ENCODE data around the gene ENTPD6.
A peak's percentile ranks its signal among the peaks of the same experiment; 100 is the strongest.

ENTPD6 gene

DNA sequence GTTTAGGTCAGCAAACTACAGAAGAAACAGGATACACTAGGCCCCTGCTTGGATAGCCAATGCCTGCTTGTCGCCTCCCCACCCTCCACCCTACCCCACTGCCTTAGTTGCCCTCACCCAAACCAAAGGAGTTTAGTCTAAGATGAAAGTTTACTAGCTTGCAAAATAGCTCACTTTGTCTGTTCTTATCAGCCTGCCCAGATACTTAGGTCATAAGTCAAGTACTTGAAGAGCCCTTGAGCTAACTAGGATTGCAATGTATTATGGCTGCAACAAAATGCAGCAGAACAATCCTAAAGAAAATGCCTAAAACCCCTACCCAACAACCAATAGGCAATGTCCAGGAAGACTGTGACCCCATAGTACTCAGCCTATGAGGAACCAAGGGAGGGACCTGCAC, 7.3 kb upstream of the ENTPD6 start:
- DNase-seq (ENCODE audit: low spot score), result no peak

DNA sequence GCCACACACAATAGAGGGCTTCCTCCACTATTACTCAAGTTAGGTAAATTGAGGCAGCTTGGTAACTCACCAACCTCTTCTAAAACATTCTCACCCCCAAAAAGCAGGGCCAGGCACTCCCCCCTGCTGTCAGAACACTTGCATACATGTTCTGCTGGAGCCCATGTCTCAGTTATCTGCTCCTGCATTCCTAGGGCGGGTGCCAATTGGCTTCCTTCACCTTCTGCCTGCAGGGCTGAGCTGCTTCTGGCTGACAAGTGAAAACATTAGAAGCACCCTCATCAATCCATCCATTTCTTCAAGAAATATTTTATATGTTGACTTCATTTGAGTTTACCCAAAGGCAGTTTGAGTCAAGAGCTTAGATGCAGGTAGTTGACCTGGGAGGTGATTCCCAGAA, 4.5 kb upstream of the ENTPD6 start:
- DNase-seq (ENCODE audit: low spot score), result no peak

DNA sequence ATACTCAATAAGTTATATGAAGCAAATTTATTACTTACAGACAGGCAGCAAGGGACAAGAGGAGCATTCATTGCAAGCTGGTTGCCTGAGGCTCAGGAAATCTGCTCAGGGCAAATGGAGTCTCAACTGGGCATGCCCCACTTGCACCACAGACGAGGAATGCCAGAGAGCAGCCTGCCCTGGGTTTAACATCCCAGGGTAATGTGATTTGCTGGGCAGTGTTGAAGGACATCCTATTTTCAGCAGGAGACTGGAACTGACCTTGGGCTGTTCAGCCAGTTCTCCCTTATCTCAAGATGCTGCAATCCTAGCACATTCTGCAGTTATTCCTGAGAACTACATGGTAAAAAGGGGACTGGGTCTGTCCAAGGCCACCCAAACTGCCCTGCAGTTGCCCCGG, 3.8 kb upstream of the ENTPD6 start:
- DNase-seq (ENCODE audit: low spot score), result no peak

DNA sequence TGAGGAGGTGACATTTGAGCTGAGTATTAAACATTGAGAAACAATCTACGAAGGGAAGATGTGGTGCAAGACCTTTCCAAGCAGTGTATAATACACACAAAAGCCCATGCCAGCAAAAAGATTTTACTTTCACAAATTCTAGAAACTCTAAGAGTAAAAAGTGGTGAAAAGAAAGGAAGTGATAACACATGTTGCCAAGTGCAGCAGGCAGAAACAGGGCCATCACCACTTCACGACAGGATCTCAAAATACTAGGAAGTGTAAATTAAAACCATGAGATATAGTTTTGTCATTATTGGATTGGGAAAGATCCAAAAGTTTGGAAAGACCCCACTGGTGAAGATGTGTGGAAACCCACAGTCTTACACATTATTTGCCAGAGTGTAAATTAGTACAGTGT, 1.7 kb upstream of the ENTPD6 start:
- no peak for DNase-seq (ENCODE audit: low spot score)

DNA sequence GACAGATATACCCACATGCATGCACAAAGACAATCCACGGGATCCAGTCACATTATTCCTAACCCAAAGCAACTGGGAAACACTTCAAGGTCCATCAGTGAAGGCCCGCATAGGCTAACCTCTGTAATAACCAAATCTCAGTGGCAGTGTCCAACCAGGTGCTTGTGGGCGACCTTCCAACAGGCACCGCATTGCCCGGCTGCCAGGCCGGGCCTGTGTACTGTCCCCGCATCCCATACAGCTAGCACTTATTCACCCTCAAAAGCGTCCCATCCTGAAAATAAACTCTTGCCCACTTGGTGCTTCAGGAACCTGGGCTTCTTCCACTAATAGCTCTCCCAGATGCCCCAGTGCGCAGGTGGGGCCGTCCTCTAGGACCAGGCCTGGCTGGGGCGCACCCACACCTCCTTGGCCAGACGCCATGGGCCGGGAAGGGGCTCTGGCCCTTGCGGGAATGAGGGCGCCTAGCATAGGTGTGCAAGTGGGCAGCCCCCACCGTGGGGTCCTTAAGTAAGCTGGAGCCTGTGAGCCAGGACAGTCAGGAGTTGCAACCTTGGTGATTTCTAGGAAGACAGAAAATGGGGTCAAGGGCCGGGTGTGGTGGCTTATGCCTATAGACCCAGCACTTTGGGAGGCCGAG, 1.1 kb upstream of the ENTPD6 start:
- no peak for DNase-seq (ENCODE audit: low spot score)

DNA sequence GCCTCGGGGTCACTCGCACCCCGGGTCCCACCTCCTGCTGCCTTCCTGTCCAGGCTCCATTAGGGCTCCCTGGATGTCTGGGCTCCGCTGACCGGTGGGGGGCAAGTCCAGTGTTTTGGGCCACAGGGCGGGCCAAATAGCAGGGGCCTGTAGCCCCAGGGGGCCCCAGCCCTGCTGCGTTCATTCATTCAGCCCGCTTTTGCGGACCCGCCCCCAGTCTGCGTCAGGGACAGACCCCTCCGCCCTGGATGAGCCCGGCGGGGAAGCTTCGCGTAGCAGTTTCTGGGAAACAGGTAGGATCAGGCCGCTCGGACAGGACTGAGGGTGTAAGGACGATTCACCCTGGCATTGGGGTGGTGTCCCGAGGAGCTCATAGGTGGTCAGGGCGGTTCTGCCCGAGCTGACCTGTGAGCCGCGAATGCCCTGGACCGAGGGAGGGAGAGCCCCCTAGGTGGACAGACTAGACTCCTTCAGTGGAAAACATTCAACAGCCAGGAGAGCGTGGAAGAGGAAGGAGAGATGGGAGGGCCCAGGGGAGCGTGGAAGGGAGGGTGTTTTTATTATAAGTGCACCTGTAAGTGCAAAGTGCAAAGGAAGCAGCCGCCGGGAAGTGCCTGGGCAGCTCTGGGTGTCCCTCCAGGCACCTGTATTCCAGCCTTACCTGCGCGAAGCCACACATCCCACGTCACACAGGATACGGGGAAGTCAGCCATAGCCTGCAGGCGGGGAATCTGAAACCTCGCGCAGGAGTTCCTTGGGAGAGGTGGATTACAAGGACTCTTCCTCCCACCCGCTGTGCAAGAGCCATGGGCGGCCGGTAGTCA, 662 bp downstream of the ENTPD6 start:
- peak; percentile 55 for DNase-seq (ENCODE audit: low spot score)

DNA sequence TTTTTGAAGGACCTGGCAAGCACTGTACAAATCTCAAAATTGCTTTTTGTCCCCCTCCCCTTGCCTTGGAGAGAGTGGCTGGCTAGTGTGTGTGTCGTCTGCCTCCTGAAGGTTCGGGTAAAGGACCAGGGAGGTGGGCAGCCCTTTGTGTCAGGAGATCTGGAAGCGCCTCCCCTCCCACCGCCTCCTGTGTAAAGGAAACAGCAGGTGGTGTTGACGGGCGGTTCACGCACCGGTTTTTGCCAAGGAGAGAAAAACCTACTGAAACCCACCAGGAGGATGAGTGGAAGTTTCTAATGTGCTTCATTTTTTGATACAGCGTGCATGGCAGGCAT, 1.2 kb downstream of the ENTPD6 start:
- no peak for DNase-seq (ENCODE audit: low spot score)

DNA sequence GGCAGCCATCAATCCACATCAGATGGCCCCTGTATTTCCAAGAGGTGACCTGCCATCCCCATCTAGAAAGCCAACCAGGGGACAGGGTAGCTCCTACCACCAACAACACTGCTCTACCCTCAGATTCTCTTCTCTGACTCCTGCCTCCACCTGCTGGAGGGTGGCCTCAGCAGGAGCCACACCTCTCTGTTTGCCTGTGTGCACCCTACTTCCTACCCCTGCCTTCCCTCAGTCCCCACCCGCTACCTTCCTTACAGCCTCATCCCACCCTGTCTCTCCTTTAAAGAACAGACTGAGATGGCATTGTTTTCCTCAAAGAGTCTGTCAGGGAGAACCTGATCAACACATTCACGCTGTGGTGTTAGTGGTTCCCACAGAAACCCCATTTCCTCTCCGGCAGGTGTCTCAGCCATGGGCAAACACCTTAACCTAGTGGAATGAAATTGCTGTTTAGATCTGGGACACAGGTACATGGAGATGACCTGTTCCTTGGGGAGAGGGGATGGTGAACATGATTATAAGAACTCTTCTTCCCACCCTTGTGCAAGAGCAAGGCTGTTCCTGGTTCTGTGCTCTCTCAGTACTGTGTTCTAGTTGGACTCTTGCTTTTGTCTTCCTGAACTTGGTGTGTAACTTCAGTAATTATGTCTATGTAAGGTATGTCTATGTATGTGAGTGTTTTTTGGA, 1.8 kb downstream of the ENTPD6 start:
- no peak for DNase-seq (ENCODE audit: low spot score)

DNA sequence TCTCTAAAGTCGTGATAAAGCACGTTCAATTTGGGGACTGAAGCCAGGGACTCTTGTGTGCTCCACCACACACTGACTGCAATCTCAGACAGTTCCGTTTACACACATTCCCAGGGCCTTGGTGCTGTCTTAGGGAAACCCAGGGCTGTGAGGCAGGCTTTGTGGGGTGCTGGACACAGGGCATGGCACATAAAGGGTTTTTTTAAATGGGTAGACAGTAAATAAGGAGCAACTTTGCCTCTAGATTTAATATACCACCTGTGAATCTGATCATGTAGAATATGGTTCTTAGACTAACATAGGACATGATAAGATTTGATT, 2.3 kb downstream of the ENTPD6 start:
- DNase-seq (ENCODE audit: low spot score), result no peak

GRCh38 chr20:25198663-25199383, 3.3 kb downstream of the ENTPD6 start:
- no peak for DNase-seq (ENCODE audit: low spot score)

- DNase-seq (ENCODE audit: low spot score), result no peak
Measured at GRCh38 chr20:25199473-25200260, 4.2 kb downstream of the ENTPD6 start.

DNA sequence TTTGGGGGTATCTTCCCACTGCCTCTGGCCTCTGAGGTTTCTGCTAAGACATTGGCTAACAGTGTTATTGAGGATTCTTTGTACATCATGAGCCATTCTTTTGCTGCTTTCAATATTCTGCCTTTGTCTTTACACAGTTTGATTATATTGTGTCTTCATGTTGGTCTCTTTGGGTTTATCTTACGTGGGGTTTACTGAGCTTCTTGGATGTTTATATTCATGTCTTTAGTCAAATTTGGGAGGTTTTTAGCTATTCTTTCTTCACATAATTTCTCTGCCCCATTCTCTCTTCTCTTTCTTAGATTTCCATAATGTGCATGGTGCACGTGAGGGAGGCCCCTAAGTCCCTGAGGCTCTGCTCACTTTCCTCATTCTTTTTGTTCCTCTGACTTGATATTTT, 7.6 kb downstream of the ENTPD6 start:
- no peak for DNase-seq (ENCODE audit: low spot score)

- DNase-seq (ENCODE audit: low spot score), result no peak
Measured at GRCh38 chr20:25203871-25204320, 8.4 kb downstream of the ENTPD6 start.

DNA sequence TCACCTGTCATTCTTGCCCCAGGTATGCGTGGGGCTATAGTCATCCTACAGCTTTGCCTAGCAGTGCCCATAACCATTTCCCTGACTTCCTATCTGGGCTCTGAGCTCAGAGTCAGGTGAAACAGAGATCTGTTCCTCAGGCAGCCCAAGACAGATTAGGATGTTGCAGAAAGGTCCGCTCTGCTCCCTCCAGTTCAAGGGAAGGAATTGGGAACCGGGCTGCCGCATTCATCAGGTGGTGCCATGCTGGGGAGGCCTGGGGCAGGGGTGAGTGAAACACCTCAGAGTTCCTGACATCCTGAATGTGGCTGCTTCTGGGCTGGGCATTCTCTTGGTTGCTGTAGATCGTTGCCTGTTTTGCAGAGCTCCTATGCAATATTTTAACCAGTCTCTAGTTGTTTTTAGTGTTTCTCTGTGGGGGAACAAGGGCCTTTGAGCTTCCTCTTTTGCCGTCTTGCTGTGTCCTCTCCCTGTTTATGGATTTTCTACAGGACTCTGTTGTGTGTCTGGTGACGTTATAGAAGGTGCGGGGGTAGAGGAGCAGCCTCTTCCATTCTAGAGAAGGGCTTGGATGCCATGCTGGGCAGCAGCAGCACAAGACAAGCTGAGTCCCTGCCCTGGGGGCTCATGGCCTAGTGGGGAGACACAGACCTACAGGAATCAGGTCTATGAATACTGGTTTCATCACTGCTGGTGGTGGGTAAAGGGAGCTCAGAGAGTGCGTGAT, 9.2 kb downstream of the ENTPD6 start:
- DNase-seq (ENCODE audit: low spot score), result no peak

DNA sequence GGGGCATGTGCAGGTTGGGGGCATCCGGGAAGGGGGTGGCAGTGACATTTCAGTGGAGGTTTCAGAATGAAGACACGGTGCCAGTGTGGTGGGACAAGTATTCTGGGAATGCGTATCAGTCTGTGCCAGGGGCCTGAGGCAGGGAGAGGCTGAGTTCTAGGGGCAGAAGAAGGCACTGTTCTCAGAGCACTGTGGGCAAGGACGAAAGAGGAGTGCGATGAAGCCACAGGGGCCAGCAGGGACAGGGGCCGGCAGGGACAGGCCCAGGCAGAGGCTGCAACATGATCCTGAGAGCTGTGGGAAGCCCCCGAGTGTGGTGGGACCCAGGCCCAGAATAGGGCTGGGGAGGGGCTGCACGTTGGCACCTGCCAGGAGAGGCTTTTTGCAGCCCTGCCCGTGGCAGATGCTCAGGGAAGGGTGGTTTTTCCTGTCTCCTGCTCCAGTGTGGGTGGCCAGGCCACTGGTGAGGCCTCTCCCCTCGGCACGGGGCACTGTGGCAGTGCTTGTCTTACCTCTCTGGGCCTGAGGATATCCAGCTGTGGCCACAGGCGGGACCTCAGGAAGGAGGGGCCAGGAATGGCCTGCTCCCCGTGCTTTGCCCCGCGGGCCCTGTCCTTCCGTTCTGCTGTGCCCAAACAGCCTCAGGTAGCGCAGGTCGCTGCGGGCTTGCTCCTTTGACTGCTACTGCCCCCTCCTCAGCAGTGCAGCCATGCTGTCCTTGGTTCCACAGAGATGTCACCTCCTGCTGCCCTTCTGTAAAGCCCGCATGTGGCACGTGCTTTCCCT, 10.0 kb downstream of the ENTPD6 start:
- no peak for DNase-seq (ENCODE audit: low spot score)

GRCh38 chr20:25206063-25206403, 10.5 kb downstream of the ENTPD6 start:
- DNase-seq (ENCODE audit: low spot score), result no peak

DNA sequence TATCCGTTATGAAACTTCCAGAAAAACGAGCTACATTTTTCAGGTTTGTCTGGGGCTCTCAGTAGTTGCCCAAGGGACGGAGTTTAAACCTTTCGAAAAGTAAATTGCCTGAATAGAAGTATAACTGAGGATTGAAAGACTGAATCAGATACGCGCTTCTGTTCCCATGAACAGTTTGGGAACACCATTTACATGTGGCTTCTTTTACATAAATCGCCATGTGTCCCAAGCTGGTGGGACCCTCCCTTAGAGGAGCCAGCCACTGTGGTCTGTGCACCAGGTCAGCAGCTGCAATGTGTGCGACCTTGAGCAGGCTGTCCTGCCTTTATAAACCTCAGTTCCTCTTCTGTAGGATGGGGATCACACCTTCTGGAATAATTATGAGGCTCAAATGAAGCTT, 11.0 kb downstream of the ENTPD6 start:
- DNase-seq (ENCODE audit: low spot score), result no peak

- no peak for DNase-seq (ENCODE audit: low spot score)
Measured at GRCh38 chr20:25207149-25207959, 11.8 kb downstream of the ENTPD6 start.

GRCh38 chr20:25207960-25208534, 12.5 kb downstream of the ENTPD6 start:
- DNase-seq (ENCODE audit: low spot score), result no peak

All from LoVo (cell line).